WTC11 (cell line): ENCODE measurements around the gene HLCS. TPM values are rescaled to one million over a fixed set of nuclear protein-coding genes. Genes with fewer than 3 reads are reported as not detected.

ENCODE experiments used
- ATAC-seq: fragments of 200-7000 bp; cut with Tn5 transposase; 2 replicates; pipeline ENCODE4 v1.10.0; 2021; ENCODE audit warnings: mild to moderate bottlenecking, moderate library complexity
- CTCF ChIA-PET: fragments of 300-600 bp; sonication (Branson Sonifier 250); formaldehyde crosslinking; loops from one replicate; lab custom pipeline; 2021; ENCODE audit warnings: antibody characterized with exemption; lab: Charles Lee
- POLR2A ChIA-PET: fragments of 350-600 bp; sonication (Branson Sonifier 250); formaldehyde crosslinking; loops from one replicate; lab custom pipeline; 2021; ENCODE audit warnings: antibody characterized with exemption; lab: Charles Lee
- DNase-seq: peaks from one replicate; pipeline ENCODE4 v3.0.0; 2021; ENCODE audit warnings: low spot score
- H3K27ac Mint-ChIP-seq: 2 replicates; pipeline ENCODE4 v1.8.0; 2021; ENCODE audit warnings: mixed read lengths
- H3K27me3 Mint-ChIP-seq: 2 replicates; pipeline ENCODE4 v1.8.0; 2021; ENCODE audit warnings: low read depth, mild to moderate bottlenecking, moderate library complexity, mixed read lengths
- H3K36me3 Mint-ChIP-seq: 2 replicates; pipeline ENCODE4 v1.8.0; 2021; ENCODE audit warnings: mixed read lengths
- H3K4me1 Mint-ChIP-seq: 2 replicates; pipeline ENCODE4 v1.8.0; 2022; ENCODE audit warnings: mixed read lengths
- H3K4me3 Mint-ChIP-seq: 2 replicates; pipeline ENCODE4 v1.8.0; 2021; ENCODE audit warnings: mild to moderate bottlenecking, moderate library complexity, mixed read lengths
- H3K9me3 Mint-ChIP-seq: 2 replicates; pipeline ENCODE4 v1.8.0; 2021; ENCODE audit warnings: mixed read lengths
- ATF1 ChIP-seq: sonication (generic); formaldehyde crosslinking; IDR thresholded peaks from 2 replicates; pipeline ENCODE4 v1.8.1; 2023; ENCODE audit warnings: mild to moderate bottlenecking, moderate library complexity, missing genetic modification reagents
- CBFB ChIP-seq: sonication (generic); formaldehyde crosslinking; IDR thresholded peaks from 2 replicates; pipeline ENCODE4 v1.8.1; 2022; ENCODE audit warnings: mild to moderate bottlenecking, low read depth, missing genetic modification reagents
- ELF4 ChIP-seq: sonication (generic); formaldehyde crosslinking; IDR thresholded peaks from 2 replicates; pipeline ENCODE4 v1.8.1; 2022; ENCODE audit warnings: low read depth, mild to moderate bottlenecking, moderate library complexity, missing genetic modification reagents
- EMX1 ChIP-seq: fragments of 250-450 bp; sonication (Bioruptor Pico); IDR thresholded peaks from 2 replicates; pipeline ENCODE4 v1.8.0; 2021; ENCODE audit warnings: mild to moderate bottlenecking
- MXD4 ChIP-seq: fragments of 250-450 bp; sonication (Bioruptor Pico); IDR thresholded peaks from 2 replicates; pipeline ENCODE4 v1.8.0; 2021; ENCODE audit warnings: mild to moderate bottlenecking, moderate library complexity, borderline replicate concordance
- NFATC4 ChIP-seq: fragments of 250-450 bp; sonication (Bioruptor Pico); IDR thresholded peaks from 2 replicates; pipeline ENCODE4 v1.9.0; 2021; ENCODE audit warnings: mild to moderate bottlenecking
- NR1H2 ChIP-seq: sonication (generic); formaldehyde crosslinking; IDR thresholded peaks from 2 replicates; pipeline ENCODE4 v1.9.0; 2021; ENCODE audit warnings: mild to moderate bottlenecking, moderate library complexity, missing genetic modification reagents
- SMAD3 ChIP-seq: sonication (generic); formaldehyde crosslinking; IDR thresholded peaks from 2 replicates; pipeline ENCODE4 v1.8.0; 2022; ENCODE audit warnings: missing genetic modification reagents, mild to moderate bottlenecking, borderline replicate concordance
- TEAD4 ChIP-seq: sonication (generic); formaldehyde crosslinking; IDR thresholded peaks from 2 replicates; pipeline ENCODE4 v1.8.0; 2022; ENCODE audit warnings: mild to moderate bottlenecking, missing genetic modification reagents
- ZNF138 ChIP-seq: sonication (generic); formaldehyde crosslinking; conservative IDR thresholded peaks from 2 replicates; pipeline ENCODE4 v1.8.1; 2022; ENCODE audit warnings: mild to moderate bottlenecking, moderate library complexity, missing genetic modification reagents
- ZNF396 ChIP-seq: fragments of 250-450 bp; sonication (Bioruptor Pico); IDR thresholded peaks from 2 replicates; pipeline ENCODE4 v1.8.0; 2021; ENCODE audit warnings: mild to moderate bottlenecking, moderate library complexity, borderline replicate concordance
- ZNF416 ChIP-seq: fragments of 250-450 bp; sonication (Bioruptor Pico); IDR thresholded peaks from 2 replicates; pipeline ENCODE4 v1.9.0; 2021; ENCODE audit warnings: mild to moderate bottlenecking, inconsistent platforms
- total RNA-seq: library from RNA; stranded (reverse); gene quantifications from 3 replicates; pipeline ENCODE4 v1.2.3, GENCODE V29; 2021
- TF ChIP-seq, protein P1 (sequence below): fragments of 250-450 bp; sonication (Bioruptor Pico); IDR thresholded peaks from 2 replicates; pipeline ENCODE4 v1.9.0; 2021; ENCODE audit warnings: mild to moderate bottlenecking
- TF ChIP-seq, protein P2 (sequence below): sonication (generic); formaldehyde crosslinking; IDR thresholded peaks from 2 replicates; pipeline ENCODE4 v1.8.0; 2023; ENCODE audit warnings: mild to moderate bottlenecking, missing genetic modification reagents
- TF ChIP-seq, protein P3 (sequence below): sonication (generic); formaldehyde crosslinking; IDR thresholded peaks from 2 replicates; pipeline ENCODE4 v1.8.1; 2022; ENCODE audit warnings: missing genetic modification reagents, borderline replicate concordance
- TF ChIP-seq, protein P4 (sequence below): sonication (generic); formaldehyde crosslinking; IDR thresholded peaks from 2 replicates; pipeline ENCODE4 v1.8.1; 2023; ENCODE audit warnings: mild to moderate bottlenecking, missing genetic modification reagents, moderate library complexity
- TF ChIP-seq, protein P5 (sequence below): sonication (generic); formaldehyde crosslinking; IDR thresholded peaks from 2 replicates; pipeline ENCODE4 v1.8.1; 2023; ENCODE audit warnings: mild to moderate bottlenecking, missing genetic modification reagents
- TF ChIP-seq, protein P6 (sequence below): sonication (generic); formaldehyde crosslinking; IDR thresholded peaks from 2 replicates; pipeline ENCODE4 v1.8.1; 2023; ENCODE audit warnings: mild to moderate bottlenecking, missing genetic modification reagents, borderline replicate concordance

HLCS gene
- total RNA-seq, 1 experiment from 2014 or later = 9.3 TPM

DNA sequence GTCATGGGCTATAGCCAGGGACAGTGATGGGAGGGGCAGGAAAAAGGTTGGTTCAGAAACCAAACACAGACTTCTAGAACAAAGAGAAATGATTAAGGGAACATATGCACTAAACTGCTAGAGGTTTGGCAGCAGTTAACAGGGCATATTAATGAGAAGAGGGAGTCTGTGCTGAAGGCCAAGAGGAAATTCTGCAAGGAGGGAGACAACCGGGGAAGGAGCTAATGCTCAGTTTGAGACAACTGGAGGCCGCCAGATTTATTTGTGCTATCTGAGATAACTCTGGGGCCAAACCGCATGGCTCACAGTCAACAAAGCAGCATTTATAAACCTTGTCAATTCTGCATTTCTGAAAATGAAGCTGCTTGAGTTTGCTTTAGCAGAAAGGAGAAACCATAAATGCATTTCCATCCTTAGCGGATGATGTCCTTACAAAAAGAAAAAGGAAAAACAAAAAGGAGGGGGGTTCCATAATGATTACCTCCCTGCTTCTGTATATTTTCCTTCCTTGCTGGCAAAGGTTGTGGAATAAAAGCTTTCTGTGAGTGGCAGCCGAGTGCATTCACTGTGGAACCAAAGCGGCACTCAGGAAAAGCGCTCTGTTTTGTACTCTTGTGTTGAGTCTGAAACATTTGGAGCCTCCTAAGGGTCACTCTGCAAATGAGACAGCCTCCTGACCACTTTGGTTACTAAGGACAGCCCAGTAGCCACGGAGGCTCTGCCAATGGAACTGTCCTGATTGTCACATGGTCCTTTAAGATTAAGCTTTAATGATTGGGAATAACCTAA is 197.2 kb downstream of the HLCS start:
- no peak for TF ChIP-seq ZNF416
- TF ChIP-seq SMAD3 = no peak
- TF ChIP-seq ZNF396 (CRISPR knock-in tag) = no peak
- TF ChIP-seq, protein P1, sequence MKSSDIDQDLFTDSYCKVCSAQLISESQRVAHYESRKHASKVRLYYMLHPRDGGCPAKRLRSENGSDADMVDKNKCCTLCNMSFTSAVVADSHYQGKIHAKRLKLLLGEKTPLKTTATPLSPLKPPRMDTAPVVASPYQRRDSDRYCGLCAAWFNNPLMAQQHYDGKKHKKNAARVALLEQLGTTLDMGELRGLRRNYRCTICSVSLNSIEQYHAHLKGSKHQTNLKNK (CRISPR knock-in tag) = no peak
- no peak for TF ChIP-seq NR1H2
- TF ChIP-seq, protein P2, sequence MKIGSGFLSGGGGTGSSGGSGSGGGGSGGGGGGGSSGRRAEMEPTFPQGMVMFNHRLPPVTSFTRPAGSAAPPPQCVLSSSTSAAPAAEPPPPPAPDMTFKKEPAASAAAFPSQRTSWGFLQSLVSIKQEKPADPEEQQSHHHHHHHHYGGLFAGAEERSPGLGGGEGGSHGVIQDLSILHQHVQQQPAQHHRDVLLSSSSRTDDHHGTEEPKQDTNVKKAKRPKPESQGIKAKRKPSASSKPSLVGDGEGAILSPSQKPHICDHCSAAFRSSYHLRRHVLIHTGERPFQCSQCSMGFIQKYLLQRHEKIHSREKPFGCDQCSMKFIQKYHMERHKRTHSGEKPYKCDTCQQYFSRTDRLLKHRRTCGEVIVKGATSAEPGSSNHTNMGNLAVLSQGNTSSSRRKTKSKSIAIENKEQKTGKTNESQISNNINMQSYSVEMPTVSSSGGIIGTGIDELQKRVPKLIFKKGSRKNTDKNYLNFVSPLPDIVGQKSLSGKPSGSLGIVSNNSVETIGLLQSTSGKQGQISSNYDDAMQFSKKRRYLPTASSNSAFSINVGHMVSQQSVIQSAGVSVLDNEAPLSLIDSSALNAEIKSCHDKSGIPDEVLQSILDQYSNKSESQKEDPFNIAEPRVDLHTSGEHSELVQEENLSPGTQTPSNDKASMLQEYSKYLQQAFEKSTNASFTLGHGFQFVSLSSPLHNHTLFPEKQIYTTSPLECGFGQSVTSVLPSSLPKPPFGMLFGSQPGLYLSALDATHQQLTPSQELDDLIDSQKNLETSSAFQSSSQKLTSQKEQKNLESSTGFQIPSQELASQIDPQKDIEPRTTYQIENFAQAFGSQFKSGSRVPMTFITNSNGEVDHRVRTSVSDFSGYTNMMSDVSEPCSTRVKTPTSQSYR (CRISPR knock-in tag) = no peak
- TF ChIP-seq, all 79 proteins: peak for 0
- Mint-ChIP-seq H3K4me1 (0 out of 2 replicates have a peak, but pooled peaks cover 7% of the 10 kb centered on the region), H3K36me3 (no peaks in the 10 kb centered on the region), H3K9me3 (no peaks in the 10 kb centered on the region), H3K4me3 (no peak overlapping the region), H3K27me3 (no peaks in the 10 kb centered on the region), H3K27ac (peak overlapping the region; percentile 1; the same call in 1 of the 2 replicates)
- ATAC-seq (no peak), DNase-seq (no peak)
- ChIA-PET POLR2A (no interaction called here), CTCF (interaction anchor here (1.3 kb wide), 1 partner anchor 148 kb away, joined by 5 read pairs; no protein-coding TSS in a partner anchor)

DNA sequence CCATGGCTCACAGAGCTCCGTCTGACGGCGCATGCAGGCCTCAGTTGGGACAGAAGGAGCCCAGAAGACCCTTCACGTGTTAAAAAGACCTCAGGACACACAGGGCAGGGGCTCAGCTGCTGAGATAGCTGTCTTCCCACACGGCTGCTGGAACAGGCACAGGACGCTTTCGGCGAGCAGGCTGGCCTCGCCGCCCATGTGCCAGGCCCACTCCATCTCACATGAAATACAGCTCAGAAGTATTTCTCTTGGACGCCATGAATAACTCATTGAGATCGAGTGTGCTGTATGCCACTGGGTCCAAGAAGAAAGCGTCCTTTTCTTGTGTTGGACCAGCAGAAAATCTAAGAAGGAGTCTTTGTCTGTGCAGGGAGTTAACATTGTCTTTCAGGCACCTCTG is 198.0 kb downstream of the HLCS start:
- H3K27ac Mint-ChIP-seq = no peak overlapping the region
- no peaks in the 10 kb centered on the region for H3K9me3 Mint-ChIP-seq
- 0 out of 2 replicates have a peak, but pooled peaks cover 7% of the 10 kb centered on the region for H3K4me1 Mint-ChIP-seq
- no peak overlapping the region for H3K4me3 Mint-ChIP-seq
- DNase-seq = no peak
- no peak for ATAC-seq
- CTCF ChIA-PET = interaction anchor here (1.3 kb wide), 1 partner anchor 149 kb away, joined by 5 read pairs; no protein-coding TSS in a partner anchor
- H3K27me3 Mint-ChIP-seq = no peaks in the 10 kb centered on the region
- POLR2A ChIA-PET = interaction anchor here (0.6 kb wide), 1 partner anchor 78 kb away, joined by 3 read pairs; no protein-coding TSS in a partner anchor
- H3K36me3 Mint-ChIP-seq = no peaks in the 10 kb centered on the region
- TF ChIP-seq, protein P3, sequence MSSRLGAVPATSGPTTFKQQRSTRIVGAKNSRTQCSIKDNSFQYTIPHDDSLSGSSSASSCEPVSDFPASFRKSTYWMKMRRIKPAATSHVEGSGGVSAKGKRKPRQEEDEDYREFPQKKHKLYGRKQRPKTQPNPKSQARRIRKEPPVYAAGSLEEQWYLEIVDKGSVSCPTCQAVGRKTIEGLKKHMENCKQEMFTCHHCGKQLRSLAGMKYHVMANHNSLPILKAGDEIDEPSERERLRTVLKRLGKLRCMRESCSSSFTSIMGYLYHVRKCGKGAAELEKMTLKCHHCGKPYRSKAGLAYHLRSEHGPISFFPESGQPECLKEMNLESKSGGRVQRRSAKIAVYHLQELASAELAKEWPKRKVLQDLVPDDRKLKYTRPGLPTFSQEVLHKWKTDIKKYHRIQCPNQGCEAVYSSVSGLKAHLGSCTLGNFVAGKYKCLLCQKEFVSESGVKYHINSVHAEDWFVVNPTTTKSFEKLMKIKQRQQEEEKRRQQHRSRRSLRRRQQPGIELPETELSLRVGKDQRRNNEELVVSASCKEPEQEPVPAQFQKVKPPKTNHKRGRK = no peak
- TF ChIP-seq, protein P4, sequence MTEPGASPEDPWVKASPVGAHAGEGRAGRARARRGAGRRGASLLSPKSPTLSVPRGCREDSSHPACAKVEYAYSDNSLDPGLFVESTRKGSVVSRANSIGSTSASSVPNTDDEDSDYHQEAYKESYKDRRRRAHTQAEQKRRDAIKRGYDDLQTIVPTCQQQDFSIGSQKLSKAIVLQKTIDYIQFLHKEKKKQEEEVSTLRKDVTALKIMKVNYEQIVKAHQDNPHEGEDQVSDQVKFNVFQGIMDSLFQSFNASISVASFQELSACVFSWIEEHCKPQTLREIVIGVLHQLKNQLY (CRISPR knock-in tag) = no peak
- TF ChIP-seq EMX1 (CRISPR knock-in tag) (no peak), CBFB (CRISPR knock-in tag) (no peak), ZNF138 (CRISPR knock-in tag) (no peak), NR1H2 (no peak), MXD4 (CRISPR knock-in tag) (no peak), ELF4 (CRISPR knock-in tag) (no peak), TEAD4 (no peak), ATF1 (CRISPR knock-in tag) (no peak), NFATC4 (no peak)
- TF ChIP-seq, protein P2 (CRISPR knock-in tag) = no peak
- TF ChIP-seq, protein P5, sequence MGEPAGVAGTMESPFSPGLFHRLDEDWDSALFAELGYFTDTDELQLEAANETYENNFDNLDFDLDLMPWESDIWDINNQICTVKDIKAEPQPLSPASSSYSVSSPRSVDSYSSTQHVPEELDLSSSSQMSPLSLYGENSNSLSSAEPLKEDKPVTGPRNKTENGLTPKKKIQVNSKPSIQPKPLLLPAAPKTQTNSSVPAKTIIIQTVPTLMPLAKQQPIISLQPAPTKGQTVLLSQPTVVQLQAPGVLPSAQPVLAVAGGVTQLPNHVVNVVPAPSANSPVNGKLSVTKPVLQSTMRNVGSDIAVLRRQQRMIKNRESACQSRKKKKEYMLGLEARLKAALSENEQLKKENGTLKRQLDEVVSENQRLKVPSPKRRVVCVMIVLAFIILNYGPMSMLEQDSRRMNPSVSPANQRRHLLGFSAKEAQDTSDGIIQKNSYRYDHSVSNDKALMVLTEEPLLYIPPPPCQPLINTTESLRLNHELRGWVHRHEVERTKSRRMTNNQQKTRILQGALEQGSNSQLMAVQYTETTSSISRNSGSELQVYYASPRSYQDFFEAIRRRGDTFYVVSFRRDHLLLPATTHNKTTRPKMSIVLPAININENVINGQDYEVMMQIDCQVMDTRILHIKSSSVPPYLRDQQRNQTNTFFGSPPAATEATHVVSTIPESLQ = no peak
- TF ChIP-seq, protein P6, sequence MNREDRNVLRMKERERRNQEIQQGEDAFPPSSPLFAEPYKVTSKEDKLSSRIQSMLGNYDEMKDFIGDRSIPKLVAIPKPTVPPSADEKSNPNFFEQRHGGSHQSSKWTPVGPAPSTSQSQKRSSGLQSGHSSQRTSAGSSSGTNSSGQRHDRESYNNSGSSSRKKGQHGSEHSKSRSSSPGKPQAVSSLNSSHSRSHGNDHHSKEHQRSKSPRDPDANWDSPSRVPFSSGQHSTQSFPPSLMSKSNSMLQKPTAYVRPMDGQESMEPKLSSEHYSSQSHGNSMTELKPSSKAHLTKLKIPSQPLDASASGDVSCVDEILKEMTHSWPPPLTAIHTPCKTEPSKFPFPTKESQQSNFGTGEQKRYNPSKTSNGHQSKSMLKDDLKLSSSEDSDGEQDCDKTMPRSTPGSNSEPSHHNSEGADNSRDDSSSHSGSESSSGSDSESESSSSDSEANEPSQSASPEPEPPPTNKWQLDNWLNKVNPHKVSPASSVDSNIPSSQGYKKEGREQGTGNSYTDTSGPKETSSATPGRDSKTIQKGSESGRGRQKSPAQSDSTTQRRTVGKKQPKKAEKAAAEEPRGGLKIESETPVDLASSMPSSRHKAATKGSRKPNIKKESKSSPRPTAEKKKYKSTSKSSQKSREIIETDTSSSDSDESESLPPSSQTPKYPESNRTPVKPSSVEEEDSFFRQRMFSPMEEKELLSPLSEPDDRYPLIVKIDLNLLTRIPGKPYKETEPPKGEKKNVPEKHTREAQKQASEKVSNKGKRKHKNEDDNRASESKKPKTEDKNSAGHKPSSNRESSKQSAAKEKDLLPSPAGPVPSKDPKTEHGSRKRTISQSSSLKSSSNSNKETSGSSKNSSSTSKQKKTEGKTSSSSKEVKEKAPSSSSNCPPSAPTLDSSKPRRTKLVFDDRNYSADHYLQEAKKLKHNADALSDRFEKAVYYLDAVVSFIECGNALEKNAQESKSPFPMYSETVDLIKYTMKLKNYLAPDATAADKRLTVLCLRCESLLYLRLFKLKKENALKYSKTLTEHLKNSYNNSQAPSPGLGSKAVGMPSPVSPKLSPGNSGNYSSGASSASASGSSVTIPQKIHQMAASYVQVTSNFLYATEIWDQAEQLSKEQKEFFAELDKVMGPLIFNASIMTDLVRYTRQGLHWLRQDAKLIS = no peak
